GM12878 (cell line): ENCODE measurements around the gene MYBL2. TPM values are rescaled to one million over a fixed set of nuclear protein-coding genes. Genes with fewer than 3 reads are reported as not detected.

Experiments used
- ATAC-seq: fragments of 200-7000 bp; cut with Tn5 transposase; 3 replicates; pipeline ENCODE4 v1.9.1; 2020; ENCODE audit warnings: mild to moderate bottlenecking, moderate library complexity
- BruUV-seq: library from RNA; stranded (reverse); fragments of 400-500 nt; replicated peaks from 2 replicates; lab custom pipeline; 2021; lab: Mats Ljungman, UMichigan
- CTCF ChIA-PET: fragments of 300-600 bp; sonication (Branson Sonifier 250); formaldehyde crosslinking; extraction: SDS; loops from one replicate; lab custom pipeline; 2021; ENCODE audit warnings: inconsistent platforms; lab: Yijun Ruan, JAX
- POLR2A ChIA-PET: fragments of 350-600 bp; formaldehyde crosslinking; extraction: SDS; loops from one replicate; lab custom pipeline; 2021; ENCODE audit warnings: inconsistent platforms; lab: Charles Lee
- RAD21 ChIA-PET: fragments of 300-600 bp; sonication (Branson Sonifier 250); formaldehyde crosslinking; loops from one replicate; lab custom pipeline; 2023; ENCODE audit warnings: antibody characterized with exemption; ENCODE audit not compliant: unreplicated experiment; lab: Charles Lee
- SMC1A ChIA-PET: fragments of 300-600 bp; sonication (Branson Sonifier 250); formaldehyde crosslinking; loops from one replicate; lab custom pipeline; 2023; ENCODE audit not compliant: unreplicated experiment, uncharacterized antibody; lab: Charles Lee
- DNase-seq: peaks from one replicate; pipeline ENCODE4 v3.0.0-alpha.2; 2011; ENCODE audit warnings: low read depth, low spot score
- FAIRE-seq: peaks from 3 replicates; lab custom pipeline; 2011; peaks lifted over from hg19 to GRCh38; lab: Jason Lieb, UNC
- H2AFZ ChIP-seq: 2 replicates; pipeline ENCODE4 v1.6.0; 2011; ENCODE audit warnings: low read depth, low read length, control low read depth; ENCODE audit not compliant: control insufficient read depth
- H3K27ac ChIP-seq: 2 replicates; pipeline ENCODE4 v1.5.1; 2011; ENCODE audit warnings: control low read depth; ENCODE audit not compliant: control insufficient read depth, insufficient read depth
- H3K27me3 ChIP-seq, 2 experiments: replicated peaks in 1 of 2; 2 replicates each; pipeline versions ENCODE4 v1.6.0 to v1.6.1; 2011; ENCODE audit warnings: low read length in 1 of 2; ENCODE audit not compliant: control insufficient read depth in 2 of 2, insufficient read depth in 2 of 2
- H3K36me3 ChIP-seq, 2 experiments: 2 replicates each; pipeline ENCODE4 v1.5.1; 2011; ENCODE audit warnings: low read length in 1 of 2; ENCODE audit not compliant: control insufficient read depth in 2 of 2, insufficient read depth in 2 of 2
- H3K4me1 ChIP-seq: 2 replicates; pipeline ENCODE4 v1.6.1; 2011; ENCODE audit warnings: mild to moderate bottlenecking, low read length, moderate library complexity, mixed read lengths; ENCODE audit not compliant: control insufficient read depth, insufficient read depth
- H3K4me2 ChIP-seq: 2 replicates; pipeline ENCODE4 v1.6.0; 2011; ENCODE audit warnings: control low read depth; ENCODE audit not compliant: control insufficient read depth, insufficient read depth
- H3K4me3 ChIP-seq: fragments of 200-600 bp; sonication (generic); 2 replicates; pipeline ENCODE4 v1.5.1; 2016
- H3K79me2 ChIP-seq: 2 replicates; pipeline ENCODE4 v1.6.0; 2011; ENCODE audit warnings: low read length; ENCODE audit not compliant: control insufficient read depth, insufficient read depth
- H3K9ac ChIP-seq: 2 replicates; pipeline ENCODE4 v1.8.0; 2011; ENCODE audit warnings: low read length, control low read depth, mixed read lengths; ENCODE audit not compliant: control insufficient read depth, insufficient read depth
- H3K9me3 ChIP-seq: replicated peaks from 3 replicates; pipeline ENCODE4 v1.5.1; 2011; ENCODE audit warnings: mild to moderate bottlenecking, low read length; ENCODE audit not compliant: control insufficient read depth, insufficient read depth
- H4K20me1 ChIP-seq: 2 replicates; pipeline ENCODE4 v1.6.0; 2011; ENCODE audit not compliant: control insufficient read depth, insufficient read depth
- IKZF2 ChIP-seq, 2 experiments: fragments of 450-650 bp; IDR thresholded peaks; 2 replicates each; pipeline ENCODE4 v1.6.1; 2017; ENCODE audit warnings: mild to moderate bottlenecking in 2 of 2, moderate library complexity in 2 of 2
- MEF2B ChIP-seq: fragments of 450-650 bp; IDR thresholded peaks from 2 replicates; pipeline ENCODE4 v1.6.1; 2018; ENCODE audit warnings: mild to moderate bottlenecking, moderate library complexity; ENCODE audit not compliant: partially characterized antibody, poor library complexity, severe bottlenecking
- MXI1 ChIP-seq: fragments of 150-350 bp; IDR thresholded peaks from 2 replicates; pipeline ENCODE4 v1.6.1; 2011; ENCODE audit warnings: low read depth, mild to moderate bottlenecking, inconsistent platforms, low read length, improper control_type of control experiment
- RELB ChIP-seq: fragments of 450-650 bp; IDR thresholded peaks from 2 replicates; pipeline ENCODE4 v1.6.1; 2017; ENCODE audit warnings: low read depth, mild to moderate bottlenecking, moderate library complexity
- RUNX3 ChIP-seq: IDR thresholded peaks from 2 replicates; pipeline ENCODE4 v1.6.1; 2012; ENCODE audit warnings: low read length, inconsistent platforms
- SIN3A ChIP-seq: IDR thresholded peaks from 2 replicates; pipeline ENCODE4 v1.6.1; 2012; ENCODE audit warnings: low read depth, low read length, improper control_type of control experiment
- SIX5 ChIP-seq: IDR thresholded peaks from 2 replicates; pipeline ENCODE4 v1.6.1; 2011; ENCODE audit warnings: mild to moderate bottlenecking, low read depth, low read length, moderate library complexity; ENCODE audit not compliant: severe bottlenecking
- SKIL ChIP-seq: fragments of 450-650 bp; IDR thresholded peaks from 2 replicates; pipeline ENCODE4 v1.6.1; 2017; ENCODE audit warnings: mild to moderate bottlenecking, low read depth, inconsistent platforms; ENCODE audit not compliant: poor library complexity, severe bottlenecking
- ZBTB33 ChIP-seq: fragments of 450-650 bp; IDR thresholded peaks from 2 replicates; pipeline ENCODE4 v1.6.1; 2017; ENCODE audit warnings: mild to moderate bottlenecking
- ZBTB4 ChIP-seq: fragments of 450-650 bp; formaldehyde crosslinking; IDR thresholded peaks from 2 replicates; pipeline ENCODE4 v1.4.0; 2022; ENCODE audit warnings: mild to moderate bottlenecking, moderate library complexity
- ZNF384 ChIP-seq: IDR thresholded peaks from 2 replicates; pipeline ENCODE4 v1.6.1; 2012; ENCODE audit warnings: low read depth, mild to moderate bottlenecking, low read length, improper control_type of control experiment, borderline replicate concordance
- WGBS: methylation state at CpG from one replicate; pipeline ENCODE4 v1.1.6; 2016; ENCODE audit warnings: low lambda C conversion rate; ENCODE audit not compliant: insufficient replicate concordance, insufficient coverage; ENCODE audit errors: missing lambda C conversion rate; 5-methylcytosine and 5-hydroxymethylcytosine counted together
- in situ Hi-C: fragments of 300-500 bp; cut with MboI; formaldehyde crosslinking; loops from 9 replicates; pipeline ENCODE4 v1.14.3; 2018; ENCODE audit warnings: mixed read lengths
- intact Hi-C: fragments of 100-400 bp; cut with micrococcal nuclease; formaldehyde crosslinking; loops from one replicate; pipeline ENCODE4 v1.14.2; 2022; ENCODE audit not compliant: unreplicated experiment
- polyA plus RNA-seq, 11 experiments: library from polyadenylated mRNA; depleted of rRNA in 4 of 11; unstranded in 6 of 11; stranded (reverse) in 5 of 11; fragments of >200 nt; fragmentation: Nextera tagmentation in 4 of 11; fragmentation: Illumina TruSeq in 1 of 11; extraction: Ambion mirVana in 4 of 11; extraction: Trizol in 1 of 11; gene quantifications; 1 replicate in 1 of 11; 2 replicates in 10 of 11; pipeline versions ENCODE4 v1.2.1 to v1.2.3, GENCODE V29; 2011 to 2016; ENCODE audit warnings: inconsistent platforms in 2 of 11, missing spikeins in 2 of 11, low read depth in 1 of 11
- total RNA-seq, 4 experiments: library from RNA; depleted of rRNA in 3 of 4; stranded (reverse); fragments of >200 nt in 3 of 4; fragmentation: Illumina TruSeq in 1 of 4; extraction: Trizol in 1 of 4; gene quantifications; 2 replicates each; pipeline versions ENCODE4 v1.2.1 to v1.2.3, GENCODE V29; 2013 to 2021

The MYBL2 gene
- total and polyA plus RNA-seq, 10 of the 15 experiments (the other 5 are each of a cell fraction or from before 2014, with no cell fraction given), result 4.5 to 213 (median 74.2) TPM

- TF ChIP-seq SKIL (no peak), RUNX3 (no peak), MEF2B (no peak)
- TF ChIP-seq, all 136 proteins: peak for 0
Measured at GRCh38 chr20:43725666-43726065, 58.8 kb downstream of the MYBL2 start (continued).

- Histone ChIP-seq H3K9me3 (no peaks in the 10 kb centered on the region), H3K4me1 (peaks cover 9% of the 10 kb centered on the region; the same call in 1 of the 2 replicates), H3K9ac (no peak overlapping the region), H3K4me2 (no peak overlapping the region), H4K20me1 (no peaks in the 10 kb centered on the region), H3K36me3 (no peaks in the 10 kb centered on the region; a peak in 1 of 4 replicates), H3K79me2 (no peaks in the 10 kb centered on the region), H3K4me3 (no peak overlapping the region), H2AFZ (no peak overlapping the region), H3K27me3 (no peaks in the 10 kb centered on the region), H3K27ac (no peak overlapping the region)
- RAD21 ChIA-PET, result interaction anchor here (1.8 kb wide), 1 partner anchor 22 kb away, joined by 5 read pairs; no protein-coding TSS in a partner anchor
- intact Hi-C loops, result no loop called here
- ATAC-seq (no peak), DNase-seq (no peak), FAIRE-seq (no peak)
- POLR2A ChIA-PET, result interaction anchor here (1.3 kb wide), 1 partner anchor 8 kb away, joined by 3 read pairs; no protein-coding TSS in a partner anchor
- CTCF ChIA-PET, result interaction anchor here (1.5 kb wide), 1 partner anchor 188 kb away, joined by 5 read pairs; no protein-coding TSS in a partner anchor
- SMC1A ChIA-PET, result interaction anchor here (0.9 to 1.4 kb wide), 2 partner anchors 8 to 11 kb away, joined by 3 to 4 read pairs; no protein-coding TSS in a partner anchor
- in situ Hi-C loops, result no loop called here
- 92% methylated on average over 10 of the region's 10 CpGs for WGBS
- no TSS peak for BruUV-seq
- TF ChIP-seq ZBTB4 (CRISPR knock-in tag), result no peak
- TF ChIP-seq SIN3A, result no peak
- no peak for TF ChIP-seq ZNF384
- TF ChIP-seq ZBTB33, result no peak
- TF ChIP-seq RELB, result no peak
- no peak for TF ChIP-seq MXI1
- no peak for TF ChIP-seq IKZF2 (IDR thresholded peaks at IDR 0.05)
- TF ChIP-seq SIX5, result no peak
Measured at GRCh38 chr20:43726333-43726732, 59.4 kb downstream of the MYBL2 start.
